ENCODE data around the gene TSC22D2.

Gene TSC22D2

DNA sequence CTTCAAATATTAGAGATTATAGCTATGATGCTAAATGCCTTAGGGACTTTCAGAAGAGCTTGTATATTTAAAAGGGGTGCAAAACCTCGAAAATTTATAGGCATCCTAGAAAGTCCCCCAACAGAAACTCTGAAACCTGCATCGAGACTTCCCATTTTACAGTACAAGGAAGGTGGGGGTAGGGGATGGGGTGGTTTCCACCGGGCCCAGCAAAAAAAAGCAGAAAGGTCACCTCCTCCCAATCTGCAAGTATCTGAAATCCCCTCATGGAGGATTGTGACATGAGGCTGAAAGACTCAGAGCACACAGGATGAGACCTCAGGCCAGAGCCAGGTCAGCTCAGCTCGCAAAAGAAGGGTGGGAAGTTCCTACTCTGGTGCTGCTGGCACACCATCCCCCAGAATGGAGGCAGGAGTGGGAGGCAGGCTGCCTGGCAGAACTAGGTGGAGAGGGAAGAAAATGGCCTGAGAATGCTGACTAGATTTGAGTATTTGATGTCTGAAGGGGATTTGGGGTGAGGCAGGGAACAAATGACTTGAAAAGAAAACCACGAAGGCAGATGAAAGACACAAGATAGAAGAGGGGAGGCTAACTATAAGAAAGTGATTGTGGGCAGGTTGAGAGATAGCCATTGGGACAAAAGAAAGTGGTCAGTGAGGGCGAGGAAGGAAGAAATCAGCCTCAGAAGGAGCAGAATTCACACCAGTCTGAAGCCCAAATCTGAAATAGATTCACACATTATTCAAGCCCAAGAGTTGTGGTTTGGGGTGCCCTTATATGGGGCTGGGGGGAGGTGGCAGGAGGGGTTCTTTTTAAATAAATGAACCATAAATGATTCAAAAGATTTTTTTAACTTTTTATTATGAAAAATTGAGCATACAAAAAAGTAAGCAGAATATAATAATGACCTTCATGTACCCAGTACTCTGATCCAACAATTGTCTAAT is 22.5 kb upstream of the TSC22D2 start:
- DNase-seq: no peak

DNA sequence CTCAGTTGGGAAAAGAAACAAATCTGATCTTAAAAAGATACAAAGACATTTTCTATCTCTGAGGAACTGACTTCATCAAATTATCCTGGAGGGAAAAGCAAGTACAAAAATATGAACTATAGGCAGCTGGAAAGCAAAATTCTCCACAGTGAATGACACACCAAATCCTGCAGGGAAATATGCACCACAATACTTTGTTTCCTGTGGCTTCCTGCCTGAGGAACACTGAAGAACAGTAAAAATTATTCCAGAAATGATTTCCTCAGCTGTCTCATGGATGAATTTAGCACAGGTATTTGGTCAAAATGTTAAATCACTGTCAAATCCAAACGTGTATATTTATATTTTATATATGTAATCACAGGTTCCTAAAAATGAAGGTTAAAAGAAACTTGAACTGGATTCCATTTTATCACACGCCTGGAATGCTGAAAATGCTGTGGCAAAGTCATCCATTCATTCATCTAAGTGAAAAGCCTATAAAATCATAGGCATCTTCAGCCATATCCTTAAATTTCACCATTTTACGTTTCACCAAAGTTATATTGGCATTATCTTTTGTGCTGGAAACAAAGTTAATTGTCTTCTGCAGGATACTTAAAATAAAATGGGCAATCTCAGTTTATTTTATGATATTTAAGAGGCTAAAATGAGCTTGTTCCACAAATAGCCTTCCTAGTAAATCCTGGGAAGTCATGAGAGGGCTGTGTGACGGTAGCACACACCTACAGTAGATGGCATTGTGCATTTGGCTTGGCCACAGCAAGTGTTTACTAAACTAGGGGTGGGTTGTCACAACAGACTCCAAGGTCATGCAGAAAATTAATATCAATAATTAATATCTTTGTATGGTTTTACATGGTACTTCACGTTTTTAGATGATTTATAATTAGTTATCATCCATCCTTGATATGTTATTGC is 19.3 kb upstream of the TSC22D2 start:
- no peak for DNase-seq

DNA sequence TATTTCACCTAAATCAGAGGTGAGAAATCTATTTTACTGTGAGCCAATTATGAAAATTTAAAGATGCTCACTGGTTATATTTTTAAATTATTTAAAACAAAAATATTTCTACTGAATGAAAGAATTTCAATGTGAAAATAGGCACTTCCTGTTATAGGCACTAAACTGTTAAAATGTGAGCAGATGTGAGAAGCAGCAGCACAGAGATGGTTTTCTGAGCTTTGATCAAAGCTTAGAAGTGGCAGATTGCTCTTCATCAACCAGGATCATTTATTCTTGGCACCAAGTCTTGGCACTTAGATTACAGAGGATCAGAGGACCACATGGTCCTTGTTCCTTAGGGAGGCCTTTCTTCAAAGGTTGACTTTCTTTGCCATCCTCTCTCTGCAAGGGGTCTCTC is 18.0 kb upstream of the TSC22D2 start:
- DNase-seq: no peak

DNA sequence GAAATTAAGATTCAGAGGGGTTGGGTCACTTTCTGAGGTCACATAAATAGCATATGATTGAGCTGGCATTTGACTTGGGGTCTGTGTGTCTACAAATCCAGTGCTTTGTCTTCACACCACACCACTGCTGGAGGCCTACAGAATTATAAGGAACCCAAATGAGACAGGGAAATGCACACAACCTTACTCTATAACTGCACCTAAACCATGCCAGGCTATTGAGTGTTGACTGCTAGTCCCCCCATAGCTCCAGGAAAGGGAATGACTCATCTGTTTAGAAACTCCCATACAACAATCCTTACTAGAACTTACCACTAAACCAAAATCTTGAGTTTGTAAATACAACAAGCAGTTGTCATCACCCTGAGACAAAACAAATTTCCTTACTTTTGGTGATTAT is 16.9 kb upstream of the TSC22D2 start:
- DNase-seq: no peak

DNA sequence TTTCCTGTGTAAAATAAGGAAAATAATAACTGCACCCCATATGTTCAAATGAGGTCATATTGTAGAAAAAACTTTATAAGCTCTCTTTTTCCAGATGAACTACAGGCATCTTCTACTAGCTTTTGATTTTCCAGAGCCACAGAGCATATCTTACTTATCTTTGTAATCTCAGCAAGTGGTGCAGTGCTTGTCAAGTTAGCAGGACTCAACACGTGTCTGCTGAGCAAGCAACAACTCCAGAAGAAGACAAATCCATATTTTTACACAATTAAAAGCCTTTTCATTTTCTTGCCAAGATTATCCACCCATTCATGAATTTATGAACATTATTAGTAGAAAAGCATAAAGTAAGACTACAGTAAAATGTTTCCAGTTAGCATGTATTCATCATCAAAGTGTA is 14.4 kb upstream of the TSC22D2 start:
- DNase-seq: no peak

DNA sequence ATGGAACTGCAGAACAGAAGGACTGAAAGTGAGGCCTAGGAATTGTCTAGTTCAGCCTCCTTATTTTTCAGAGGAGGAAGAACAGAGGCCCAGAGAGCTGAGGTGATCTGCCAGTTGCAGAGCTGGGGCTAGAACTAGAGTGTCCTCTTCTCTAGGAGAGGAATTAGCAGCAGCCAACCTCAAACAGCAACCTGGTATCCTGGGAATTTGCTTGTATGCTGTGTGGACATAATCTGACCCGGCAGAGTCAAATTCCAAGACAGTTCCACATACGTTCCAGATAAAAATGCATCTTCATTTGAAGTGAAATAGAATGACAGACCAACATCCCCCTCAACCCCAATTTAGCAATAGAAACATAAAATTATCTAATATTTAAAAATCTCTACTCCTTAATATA is 13.5 kb upstream of the TSC22D2 start:
- DNase-seq: no peak

DNA sequence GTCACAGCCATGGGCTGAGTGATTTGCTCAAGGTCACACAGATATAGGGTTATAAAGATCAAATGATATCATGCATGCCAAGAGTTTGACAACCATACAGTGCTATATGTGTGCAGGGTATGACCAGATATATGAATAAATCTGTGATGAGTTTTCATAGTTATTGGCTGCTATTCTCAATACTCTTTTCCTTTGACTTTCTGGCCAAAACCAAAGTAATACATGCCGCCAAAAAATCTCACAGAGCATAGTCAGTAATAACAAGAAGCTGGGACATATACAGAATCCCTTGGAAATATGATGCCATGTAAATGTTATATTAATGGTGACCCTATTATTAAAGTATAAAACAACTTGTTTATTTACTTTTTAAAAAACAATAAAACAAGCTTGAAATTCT is 11.6 kb upstream of the TSC22D2 start:
- no peak for DNase-seq

DNA sequence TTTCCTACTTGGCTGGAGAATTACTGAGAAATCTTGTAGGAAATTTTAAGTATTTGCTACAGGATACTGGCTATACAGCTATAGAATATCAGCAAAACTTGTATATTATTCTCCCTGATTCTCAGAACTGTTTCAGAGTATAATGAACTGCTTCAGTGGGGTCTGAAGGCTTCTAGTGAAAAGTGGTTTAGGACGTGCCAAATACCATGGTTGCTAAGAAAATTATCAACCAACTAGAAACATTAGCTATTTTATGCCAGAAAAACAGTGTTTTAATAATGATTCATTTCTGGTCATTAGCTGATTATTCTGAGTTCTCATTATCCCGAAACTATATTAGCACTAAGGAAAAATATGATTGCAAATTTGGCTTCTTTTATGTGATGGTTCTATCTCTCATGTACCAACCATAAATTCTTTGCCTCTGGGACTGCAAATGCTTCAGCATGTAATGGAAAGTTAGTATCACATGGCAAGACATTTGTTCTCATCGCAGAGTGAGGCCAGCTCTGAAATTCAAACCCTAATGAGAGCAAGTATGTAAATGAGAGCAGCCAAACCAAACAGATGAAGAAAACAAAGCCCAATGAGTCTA is 11.0 kb upstream of the TSC22D2 start:
- no peak for DNase-seq

DNA sequence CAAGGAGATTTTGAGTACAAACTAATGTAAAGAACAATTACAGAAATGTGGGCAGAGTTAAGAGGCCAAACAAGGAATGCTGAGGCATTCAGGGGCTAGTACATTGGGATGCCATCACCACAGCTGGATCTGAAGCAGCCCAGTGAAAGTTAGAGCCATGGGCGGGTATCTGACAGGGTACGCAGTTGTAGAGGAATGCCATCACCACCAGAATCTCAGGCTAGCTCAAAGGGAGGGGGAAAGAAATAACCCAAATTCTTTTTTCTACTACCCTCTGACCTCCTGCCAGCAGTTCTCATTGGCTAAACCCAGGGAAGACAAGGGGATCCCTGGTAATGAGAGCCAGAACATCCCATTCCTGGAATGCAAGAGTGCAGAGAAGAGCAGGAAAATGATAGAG is 9.0 kb upstream of the TSC22D2 start:
- no peak for DNase-seq

DNA sequence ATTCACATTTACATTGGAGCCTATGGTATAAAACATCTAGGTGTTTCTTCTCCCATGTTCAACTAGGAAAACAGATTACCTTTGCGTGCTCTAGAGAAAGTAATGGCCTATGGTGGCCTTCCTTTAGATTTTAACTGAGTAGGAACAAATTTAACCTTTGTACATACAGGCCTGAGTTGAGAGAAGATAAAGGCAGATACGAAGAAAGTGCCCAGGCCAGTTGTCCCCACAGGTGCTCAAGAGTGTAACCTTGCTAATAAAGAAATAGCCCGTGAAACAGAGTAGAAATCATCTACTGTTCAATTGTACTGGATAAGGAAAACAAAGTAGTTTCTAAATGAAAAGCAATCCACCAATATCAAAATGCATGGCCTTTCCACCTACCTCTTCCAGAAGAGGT is 6.8 kb upstream of the TSC22D2 start:
- DNase-seq: no peak

DNA sequence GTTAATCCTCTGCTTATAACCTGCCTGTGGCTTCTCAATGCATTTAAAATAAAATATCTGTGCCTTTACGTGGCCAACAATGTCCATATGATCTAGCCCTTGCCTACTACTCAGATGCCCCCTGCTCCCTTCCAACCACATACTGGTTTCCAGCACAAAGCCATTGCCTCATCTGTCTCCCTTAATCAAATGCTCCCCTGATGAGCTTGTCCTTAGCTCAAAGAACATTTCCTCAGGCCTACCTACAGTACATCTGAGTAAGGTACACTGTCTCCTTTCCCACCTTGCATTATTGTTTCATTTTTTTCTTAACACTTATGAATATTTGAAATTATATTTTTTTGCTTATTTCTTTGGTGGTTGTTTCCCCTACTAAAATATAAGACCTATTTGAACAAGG is 5.9 kb upstream of the TSC22D2 start:
- DNase-seq: no peak

DNA sequence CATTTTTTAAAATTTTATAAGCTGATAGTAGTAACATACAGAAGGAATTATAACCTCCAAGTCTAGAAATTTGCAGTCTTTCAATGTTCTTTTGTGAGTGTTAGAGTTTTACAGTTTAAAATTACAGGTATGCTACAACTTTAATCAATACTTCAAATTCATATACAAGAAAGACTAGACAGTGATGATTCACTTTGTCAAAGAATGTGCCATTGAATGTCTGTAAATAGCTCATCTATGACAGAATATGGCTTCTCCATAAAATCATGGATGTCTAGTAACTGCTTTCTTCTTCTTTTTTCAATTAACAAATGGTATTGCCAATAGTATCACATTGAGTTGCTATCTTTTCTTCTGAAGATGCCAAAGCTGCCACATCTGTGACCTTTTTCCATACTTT is 4.1 kb upstream of the TSC22D2 start:
- no peak for DNase-seq

DNA sequence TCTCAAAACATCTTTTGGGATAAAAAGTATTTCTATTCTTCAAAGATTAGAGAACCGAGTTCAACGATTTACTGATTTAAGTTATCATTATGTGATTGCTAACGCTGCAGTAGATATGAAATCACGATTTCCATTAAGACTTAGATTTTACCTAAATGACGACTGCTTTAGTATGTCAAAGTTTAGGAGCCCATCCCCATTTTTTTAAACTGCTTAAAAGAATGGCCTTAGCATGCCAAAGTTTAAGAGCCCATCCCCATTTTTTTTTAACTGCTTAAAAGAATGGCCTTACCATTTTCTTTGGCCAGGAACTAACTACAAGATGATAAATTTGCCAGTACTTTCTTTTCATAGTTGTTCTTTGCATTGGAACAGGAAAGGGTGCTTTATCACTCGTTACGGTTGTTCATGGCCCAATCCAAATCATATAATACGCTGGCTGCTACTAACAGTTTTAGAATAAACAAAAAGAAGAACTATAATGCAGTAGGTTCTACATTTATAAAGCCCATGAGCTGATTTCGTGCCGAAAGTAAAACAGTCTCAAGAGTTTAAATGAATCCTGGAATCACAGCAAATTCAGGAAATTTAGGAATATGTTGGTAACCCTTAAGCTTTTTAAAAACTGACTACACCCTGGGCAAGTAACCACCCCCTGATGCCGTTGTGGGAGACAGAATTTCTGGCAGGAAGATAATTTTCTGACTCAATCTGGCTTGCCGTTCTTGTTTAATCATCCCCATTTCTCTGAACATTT is 869 bp upstream of the TSC22D2 start:
- DNase-seq: no peak

DNA sequence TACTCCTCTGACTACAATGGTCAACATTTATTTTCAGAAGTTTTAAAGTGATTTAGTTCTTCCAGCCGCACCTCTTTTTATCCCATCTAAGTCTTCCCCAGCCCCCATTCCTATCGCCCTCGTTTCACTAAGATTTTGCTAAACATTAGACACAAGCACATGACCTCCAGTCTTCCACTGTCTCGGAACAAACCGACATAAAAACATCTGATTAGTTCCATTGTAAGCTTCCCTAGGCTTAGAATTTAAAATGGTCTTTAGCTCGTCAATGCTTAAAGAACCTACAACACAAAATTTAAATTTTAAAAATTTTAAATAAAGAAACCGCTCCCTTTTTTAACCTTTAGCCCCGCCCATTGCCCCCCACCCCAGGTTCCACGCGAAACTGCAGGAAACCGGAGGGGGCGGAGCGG is 284 bp upstream of the TSC22D2 start:
- DNase-seq: no peak

DNA sequence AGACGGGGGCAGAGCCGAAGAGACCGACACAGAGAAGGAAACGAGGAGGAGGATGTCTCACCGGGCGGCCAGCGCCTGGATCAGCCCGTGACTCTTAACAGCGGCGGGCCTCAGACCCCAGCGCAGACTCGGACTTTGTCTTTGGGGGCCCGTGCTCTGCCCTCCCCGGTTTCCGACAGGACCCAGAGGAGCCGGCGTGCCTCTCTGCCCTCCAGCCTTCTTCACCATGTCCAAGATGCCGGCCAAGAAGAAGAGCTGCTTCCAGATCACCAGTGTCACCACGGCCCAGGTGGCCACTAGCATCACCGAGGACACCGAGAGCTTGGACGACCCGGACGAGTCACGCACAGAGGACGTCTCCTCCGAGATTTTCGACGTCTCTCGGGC is 1.0 kb downstream of the TSC22D2 start:
- DNase-seq: no peak

DNA sequence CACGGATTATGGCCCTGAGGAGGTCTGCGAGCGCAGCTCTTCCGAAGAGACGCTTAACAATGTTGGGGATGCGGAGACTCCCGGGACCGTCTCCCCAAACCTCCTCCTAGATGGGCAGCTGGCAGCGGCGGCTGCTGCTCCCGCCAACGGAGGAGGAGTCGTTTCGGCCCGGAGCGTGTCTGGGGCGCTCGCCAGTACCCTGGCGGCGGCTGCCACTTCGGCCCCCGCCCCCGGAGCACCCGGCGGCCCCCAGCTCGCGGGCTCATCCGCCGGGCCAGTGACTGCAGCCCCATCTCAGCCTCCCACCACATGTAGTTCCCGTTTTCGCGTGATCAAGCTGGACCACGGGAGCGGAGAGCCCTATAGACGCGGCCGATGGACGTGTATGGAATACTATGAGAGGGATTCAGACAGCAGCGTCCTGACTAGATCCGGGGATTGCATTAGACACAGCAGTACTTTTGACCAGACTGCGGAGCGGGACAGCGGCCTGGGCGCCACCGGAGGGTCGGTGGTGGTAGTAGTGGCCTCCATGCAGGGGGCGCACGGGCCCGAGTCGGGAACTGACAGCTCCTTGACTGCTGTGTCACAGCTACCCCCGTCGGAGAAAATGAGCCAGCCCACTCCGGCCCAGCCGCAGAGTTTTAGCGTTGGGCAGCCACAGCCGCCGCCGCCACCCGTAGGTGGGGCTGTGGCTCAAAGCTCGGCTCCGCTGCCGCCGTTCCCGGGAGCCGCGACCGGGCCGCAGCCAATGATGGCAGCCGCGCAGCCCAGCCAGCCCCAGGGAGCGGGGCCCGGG is 1.6 kb downstream of the TSC22D2 start:
- peak; percentile 74 for DNase-seq

DNA sequence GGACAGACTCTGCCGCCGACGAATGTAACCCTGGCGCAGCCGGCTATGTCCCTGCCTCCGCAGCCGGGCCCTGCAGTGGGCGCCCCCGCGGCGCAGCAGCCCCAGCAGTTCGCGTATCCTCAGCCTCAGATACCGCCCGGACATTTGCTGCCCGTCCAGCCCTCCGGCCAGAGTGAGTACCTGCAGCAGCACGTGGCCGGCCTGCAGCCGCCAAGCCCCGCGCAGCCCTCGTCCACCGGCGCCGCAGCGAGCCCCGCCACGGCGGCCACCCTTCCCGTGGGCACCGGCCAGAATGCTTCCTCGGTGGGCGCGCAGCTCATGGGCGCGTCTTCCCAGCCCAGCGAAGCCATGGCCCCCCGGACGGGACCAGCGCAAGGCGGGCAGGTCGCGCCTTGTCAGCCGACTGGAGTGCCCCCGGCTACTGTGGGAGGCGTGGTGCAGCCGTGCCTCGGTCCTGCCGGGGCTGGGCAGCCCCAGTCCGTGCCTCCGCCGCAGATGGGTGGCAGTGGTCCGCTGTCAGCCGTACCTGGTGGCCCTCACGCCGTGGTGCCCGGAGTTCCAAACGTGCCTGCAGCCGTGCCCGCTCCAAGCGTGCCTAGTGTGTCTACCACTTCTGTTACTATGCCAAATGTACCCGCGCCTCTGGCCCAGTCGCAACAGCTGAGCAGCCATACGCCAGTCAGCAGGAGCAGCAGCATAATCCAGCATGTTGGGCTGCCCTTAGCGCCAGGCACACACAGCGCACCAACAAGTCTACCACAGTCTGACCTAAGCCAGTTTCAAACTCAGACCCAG is 2.4 kb downstream of the TSC22D2 start:
- DNase-seq: peak; percentile 35

DNA sequence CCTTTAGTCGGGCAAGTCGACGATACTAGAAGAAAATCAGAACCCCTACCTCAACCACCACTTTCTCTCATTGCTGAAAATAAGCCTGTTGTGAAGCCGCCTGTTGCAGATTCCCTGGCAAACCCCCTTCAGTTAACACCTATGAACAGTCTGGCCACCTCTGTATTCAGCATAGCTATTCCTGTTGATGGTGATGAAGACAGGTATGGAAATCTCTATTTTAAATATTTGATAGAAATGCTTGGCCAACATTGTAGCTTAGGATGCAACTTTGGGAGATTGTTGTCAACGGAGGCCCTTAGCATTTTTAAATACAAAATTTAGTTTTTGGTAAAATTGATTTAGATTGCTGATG is 3.0 kb downstream of the TSC22D2 start:
- DNase-seq: no peak

DNA sequence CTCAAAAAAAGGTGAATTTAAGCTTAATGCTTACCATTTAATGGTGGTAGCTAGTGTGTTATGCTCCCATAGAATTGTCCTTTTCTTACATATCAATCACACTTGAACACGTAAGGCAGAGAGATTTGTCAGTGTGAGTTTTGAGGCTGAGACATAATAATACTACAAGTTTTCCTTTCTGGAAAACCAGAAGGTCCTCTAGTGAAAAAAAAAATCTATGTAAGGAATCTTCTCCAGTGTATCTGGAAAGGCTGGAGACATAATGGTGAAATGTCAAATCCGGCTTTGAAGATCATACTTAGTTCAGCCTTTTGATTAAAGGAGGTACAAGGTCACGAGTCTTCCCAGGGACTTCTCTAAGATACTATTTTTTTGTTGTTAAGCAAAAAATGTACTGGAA is 3.4 kb downstream of the TSC22D2 start:
- no peak for DNase-seq

DNA sequence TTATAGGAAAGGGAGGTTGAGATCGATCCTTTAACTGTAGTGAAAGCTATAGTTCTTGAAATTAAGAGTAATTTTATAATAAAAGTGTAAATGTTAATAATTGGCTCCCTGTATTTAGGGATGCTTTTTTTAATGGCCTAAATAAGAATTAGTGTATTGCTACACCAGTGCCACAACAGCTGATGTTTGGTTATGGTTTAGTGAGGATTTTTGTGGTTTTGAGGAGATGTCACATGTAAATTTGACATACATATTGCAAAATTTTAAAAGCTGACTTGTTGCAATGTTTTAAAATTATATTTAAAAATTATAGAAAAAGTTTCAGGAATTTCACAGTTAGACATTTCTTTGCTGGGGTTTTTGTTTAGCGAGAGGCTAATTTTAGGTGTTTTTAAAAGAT is 3.9 kb downstream of the TSC22D2 start:
- DNase-seq: no peak

DNA sequence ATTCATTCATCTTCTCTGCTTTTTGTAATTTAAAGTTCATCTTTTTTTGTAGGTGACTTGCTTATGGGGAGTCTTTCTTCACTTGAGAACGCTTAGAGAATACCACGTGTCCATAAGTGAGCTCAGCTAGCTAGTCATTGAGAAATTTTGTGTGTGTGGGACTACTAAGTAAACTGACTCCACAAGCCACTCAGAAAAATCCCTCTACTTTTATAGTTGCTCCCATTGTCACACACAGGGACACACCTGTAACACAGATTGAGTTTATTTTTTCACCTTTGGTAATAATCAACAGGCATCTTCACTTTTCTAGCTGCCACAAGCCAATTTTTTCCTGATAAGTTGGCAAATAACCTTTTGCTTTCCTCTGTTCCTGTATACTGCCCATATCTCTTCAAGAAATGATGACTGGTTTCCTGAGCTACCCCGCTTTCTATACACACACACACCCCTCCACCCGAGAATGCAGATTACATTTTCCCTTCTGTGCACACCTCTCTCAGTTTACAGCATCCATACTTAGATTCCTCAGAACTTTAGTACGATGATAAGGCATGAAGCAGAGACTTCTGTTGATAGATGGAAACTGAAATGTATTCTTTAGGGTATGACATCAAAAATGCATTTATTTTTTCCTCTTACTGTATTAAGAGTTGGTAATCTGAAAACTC is 4.6 kb downstream of the TSC22D2 start:
- peak; percentile 16 for DNase-seq
